GM23338 (cell line): ENCODE results near the gene ATP6V0A4. TPM values are rescaled to one million over a fixed set of nuclear protein-coding genes. Genes with fewer than 3 reads are reported as not detected.

Source experiments
- ATAC-seq: fragments of 200-7000 bp; cut with Tn5 transposase; 3 replicates; pipeline ENCODE4 v1.9.1; 2020
- DNase-seq: peaks from one replicate; pipeline ENCODE4 v3.0.0-alpha.2; 2015; ENCODE audit warnings: low spot score
- H2AFZ ChIP-seq: fragments of 200-600 bp; sonication (generic); 2 replicates; pipeline ENCODE4 v1.8.0; 2016; ENCODE audit warnings: antibody characterized with exemption, mild to moderate bottlenecking, moderate library complexity
- H3F3A ChIP-seq: fragments of 200-600 bp; sonication (generic); replicated peaks from 2 replicates; pipeline ENCODE4 v1.8.0; 2017; ENCODE audit warnings: antibody characterized with exemption, mixed run types, low read depth
- H3K27ac ChIP-seq: fragments of 200-600 bp; sonication (generic); 2 replicates; pipeline ENCODE4 v1.6.1; 2016; ENCODE audit warnings: low read depth
- H3K27me3 ChIP-seq: fragments of 200-600 bp; sonication (generic); 2 replicates; pipeline ENCODE4 v1.8.0; 2016; ENCODE audit warnings: mild to moderate bottlenecking, mixed run types, moderate library complexity; ENCODE audit not compliant: insufficient read depth
- H3K36me3 ChIP-seq: fragments of 200-600 bp; sonication (generic); 2 replicates; pipeline ENCODE4 v1.8.0; 2016; ENCODE audit warnings: mild to moderate bottlenecking; ENCODE audit not compliant: insufficient read depth
- H3K4me1 ChIP-seq: fragments of 200-600 bp; sonication (generic); 2 replicates; pipeline ENCODE4 v1.8.0; 2016; ENCODE audit warnings: mild to moderate bottlenecking, moderate library complexity; ENCODE audit not compliant: insufficient read depth
- H3K4me2 ChIP-seq: fragments of 200-600 bp; sonication (generic); 2 replicates; pipeline ENCODE4 v1.7.1; 2017; ENCODE audit warnings: mixed run types
- H3K4me3 ChIP-seq: fragments of 200-600 bp; sonication (generic); 2 replicates; pipeline ENCODE4 v1.6.1; 2016; ENCODE audit warnings: mixed run types
- H3K79me2 ChIP-seq: fragments of 200-600 bp; sonication (generic); replicated peaks from 2 replicates; pipeline ENCODE4 v1.8.0; 2017; ENCODE audit warnings: mild to moderate bottlenecking; ENCODE audit not compliant: insufficient read depth
- H3K9me2 ChIP-seq: fragments of 200-600 bp; sonication (generic); 2 replicates; pipeline ENCODE4 v1.8.0; 2017; ENCODE audit not compliant: insufficient read depth
- H4K20me1 ChIP-seq: fragments of 200-600 bp; sonication (generic); replicated peaks from 2 replicates; pipeline ENCODE4 v1.8.0; 2017; ENCODE audit warnings: mild to moderate bottlenecking; ENCODE audit not compliant: insufficient read depth
- H3K27ac Mint-ChIP-seq: 2 replicates; pipeline ENCODE4 v1.8.0; 2020; ENCODE audit warnings: inconsistent platforms, mild to moderate bottlenecking, moderate library complexity, mixed read lengths
- H3K27me3 Mint-ChIP-seq: 3 replicates; pipeline ENCODE4 v1.8.0; 2022; ENCODE audit warnings: low read depth, mild to moderate bottlenecking, moderate library complexity, mixed read lengths, inconsistent platforms; ENCODE audit not compliant: insufficient read depth, poor library complexity
- H3K36me3 Mint-ChIP-seq: 3 replicates; pipeline ENCODE4 v1.8.0; 2021; ENCODE audit warnings: low read depth, mild to moderate bottlenecking, inconsistent platforms, moderate library complexity, mixed read lengths
- H3K4me1 Mint-ChIP-seq: 3 replicates; pipeline ENCODE4 v1.8.0; 2020; ENCODE audit warnings: mild to moderate bottlenecking, inconsistent platforms, mixed read lengths
- H3K4me3 Mint-ChIP-seq: 3 replicates; pipeline ENCODE4 v1.8.0; 2021; ENCODE audit warnings: moderate library complexity, mild to moderate bottlenecking, inconsistent platforms, mixed read lengths
- H3K9me3 Mint-ChIP-seq: 3 replicates; pipeline ENCODE4 v1.8.0; 2020; ENCODE audit warnings: moderate library complexity, mild to moderate bottlenecking, inconsistent platforms, mixed read lengths
- CREB1 ChIP-seq: fragments of 250-450 bp; sonication (Bioruptor Pico); IDR thresholded peaks from 2 replicates; pipeline ENCODE4 v1.5.0; 2020; ENCODE audit warnings: low read depth, mild to moderate bottlenecking, moderate library complexity
- CTCF ChIP-seq, 2 experiments: fragments of 200-600 bp in 1 of 2; sonication (generic) in 1 of 2; conservative IDR thresholded peaks; 2 replicates each; pipeline versions ENCODE4 v1.5.1 to v1.6.1; 2016 to 2017; ENCODE audit warnings: antibody characterized with exemption in 2 of 2, low read depth in 2 of 2, mild to moderate bottlenecking in 2 of 2, moderate library complexity in 1 of 2
- EZH2phosphoT487 ChIP-seq: fragments of 200-600 bp; sonication (generic); IDR thresholded peaks from one replicate; pipeline ENCODE4 v1.8.1; 2018; ENCODE audit warnings: antibody characterized with exemption; ENCODE audit not compliant: unreplicated experiment
- STAT1 ChIP-seq: IDR thresholded peaks from one replicate; pipeline ENCODE4 v1.6.1; 2016; ENCODE audit warnings: antibody characterized with exemption; ENCODE audit not compliant: unreplicated experiment
- ZNF114 ChIP-seq: fragments of 250-450 bp; sonication (Bioruptor Pico); IDR thresholded peaks from 2 replicates; pipeline ENCODE4 v1.5.0; 2020; ENCODE audit warnings: mild to moderate bottlenecking, moderate library complexity
- ZNF462 ChIP-seq: fragments of 250-450 bp; sonication (Bioruptor Pico); IDR thresholded peaks from 2 replicates; pipeline ENCODE4 v1.5.0; 2020; ENCODE audit warnings: mild to moderate bottlenecking, moderate library complexity
- polyA plus RNA-seq: library from polyadenylated mRNA; unstranded; fragments of >200 nt; fragmentation: Nextera tagmentation; extraction: Ambion mirVana; gene quantifications from 2 replicates; pipeline ENCODE4 v1.2.1, GENCODE V29; 2016
- total RNA-seq: library from RNA; depleted of rRNA; stranded (reverse); fragments of >200 nt; shearing (Covaris generic); gene quantifications from 2 replicates; pipeline ENCODE4 v1.2.3, GENCODE V29; 2014
- TF ChIP-seq, protein P1 (sequence below): IDR thresholded peaks from 2 replicates; pipeline ENCODE4 v1.6.1; 2016; ENCODE audit warnings: antibody characterized with exemption

The ATP6V0A4 gene
- total and polyA plus RNA-seq, 2 experiments from 2014 or later, result 0.10 to 1.3 TPM

GRCh38 chr7:138666385-138666784 is 131.6 kb downstream of the ATP6V0A4 start:
- TF ChIP-seq, protein P1, sequence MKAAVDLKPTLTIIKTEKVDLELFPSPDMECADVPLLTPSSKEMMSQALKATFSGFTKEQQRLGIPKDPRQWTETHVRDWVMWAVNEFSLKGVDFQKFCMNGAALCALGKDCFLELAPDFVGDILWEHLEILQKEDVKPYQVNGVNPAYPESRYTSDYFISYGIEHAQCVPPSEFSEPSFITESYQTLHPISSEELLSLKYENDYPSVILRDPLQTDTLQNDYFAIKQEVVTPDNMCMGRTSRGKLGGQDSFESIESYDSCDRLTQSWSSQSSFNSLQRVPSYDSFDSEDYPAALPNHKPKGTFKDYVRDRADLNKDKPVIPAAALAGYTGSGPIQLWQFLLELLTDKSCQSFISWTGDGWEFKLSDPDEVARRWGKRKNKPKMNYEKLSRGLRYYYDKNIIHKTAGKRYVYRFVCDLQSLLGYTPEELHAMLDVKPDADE, result no peak
- TF ChIP-seq STAT1 (no peak), EZH2phosphoT487 (no peak), CTCF (conservative IDR thresholded peaks at IDR 0.05; ENCODE audit: low read depth in 2 of 2) (no peak), ZNF114 (CRISPR knock-in tag) (no peak), ZNF462 (CRISPR knock-in tag) (no peak), CREB1 (no peak)
- H3K4me3 ChIP-seq, result no peak overlapping the region
- no peaks in the 10 kb centered on the region for H3K27me3 ChIP-seq
- no peak overlapping the region for H2AFZ ChIP-seq
- H3K27me3 Mint-ChIP-seq, result peaks cover 11% of the 10 kb centered on the region
- no peak overlapping the region for H3K27ac Mint-ChIP-seq
- H3K36me3 ChIP-seq, result no peaks in the 10 kb centered on the region
- H3K4me3 Mint-ChIP-seq, result no peak overlapping the region
- no peak for DNase-seq
- H3K4me1 ChIP-seq, result peaks cover 61% of the 10 kb centered on the region
- H3K9me2 ChIP-seq, result no peaks in the 10 kb centered on the region
- H4K20me1 ChIP-seq, result no peaks in the 10 kb centered on the region
- no peaks in the 10 kb centered on the region; the same call in 1 of the 2 replicates for H3F3A ChIP-seq
- H3K36me3 Mint-ChIP-seq, result peaks cover 21% of the 10 kb centered on the region
- no peak overlapping the region for H3K27ac ChIP-seq
- no peak for ATAC-seq
- H3K4me2 ChIP-seq, result peak overlapping the region; percentile 38; the same call in 1 of the 2 replicates
- H3K4me1 Mint-ChIP-seq, result peaks cover 61% of the 10 kb centered on the region
- no peaks in the 10 kb centered on the region for H3K79me2 ChIP-seq
- peaks cover 20% of the 10 kb centered on the region for H3K9me3 Mint-ChIP-seq
